H7 (cell line): ENCODE results near the gene IGSF8. TPM values are rescaled to one million over a fixed set of nuclear protein-coding genes. Genes with fewer than 3 reads are reported as not detected.

ENCODE experiments used
- DNase-seq: peaks from one replicate; pipeline ENCODE4 v3.0.0; 2012
- H3K27me3 ChIP-seq: 2 replicates; pipeline ENCODE4 v1.6.0; 2011; ENCODE audit warnings: mild to moderate bottlenecking, low read length; ENCODE audit not compliant: control insufficient read depth, insufficient read depth
- H3K36me3 ChIP-seq: replicated peaks from 2 replicates; pipeline ENCODE4 v1.5.1; 2011; ENCODE audit warnings: low read length; ENCODE audit not compliant: control insufficient read depth, insufficient read depth
- H3K4me3 ChIP-seq: 2 replicates; pipeline ENCODE4 v1.5.1; 2011; ENCODE audit warnings: low read depth, mild to moderate bottlenecking, control low read depth, low read length, moderate library complexity; ENCODE audit not compliant: insufficient read depth
- total RNA-seq: library from RNA; depleted of rRNA; stranded (reverse); fragments of >200 nt; shearing (Covaris generic); gene quantifications from 2 replicates; pipeline ENCODE4 v1.2.3, GENCODE V29; 2014; rRNA removed

The IGSF8 gene, protein sequence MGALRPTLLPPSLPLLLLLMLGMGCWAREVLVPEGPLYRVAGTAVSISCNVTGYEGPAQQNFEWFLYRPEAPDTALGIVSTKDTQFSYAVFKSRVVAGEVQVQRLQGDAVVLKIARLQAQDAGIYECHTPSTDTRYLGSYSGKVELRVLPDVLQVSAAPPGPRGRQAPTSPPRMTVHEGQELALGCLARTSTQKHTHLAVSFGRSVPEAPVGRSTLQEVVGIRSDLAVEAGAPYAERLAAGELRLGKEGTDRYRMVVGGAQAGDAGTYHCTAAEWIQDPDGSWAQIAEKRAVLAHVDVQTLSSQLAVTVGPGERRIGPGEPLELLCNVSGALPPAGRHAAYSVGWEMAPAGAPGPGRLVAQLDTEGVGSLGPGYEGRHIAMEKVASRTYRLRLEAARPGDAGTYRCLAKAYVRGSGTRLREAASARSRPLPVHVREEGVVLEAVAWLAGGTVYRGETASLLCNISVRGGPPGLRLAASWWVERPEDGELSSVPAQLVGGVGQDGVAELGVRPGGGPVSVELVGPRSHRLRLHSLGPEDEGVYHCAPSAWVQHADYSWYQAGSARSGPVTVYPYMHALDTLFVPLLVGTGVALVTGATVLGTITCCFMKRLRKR
- total RNA-seq, result 89.5 and 92.6 TPM in 2 replicates

DNA sequence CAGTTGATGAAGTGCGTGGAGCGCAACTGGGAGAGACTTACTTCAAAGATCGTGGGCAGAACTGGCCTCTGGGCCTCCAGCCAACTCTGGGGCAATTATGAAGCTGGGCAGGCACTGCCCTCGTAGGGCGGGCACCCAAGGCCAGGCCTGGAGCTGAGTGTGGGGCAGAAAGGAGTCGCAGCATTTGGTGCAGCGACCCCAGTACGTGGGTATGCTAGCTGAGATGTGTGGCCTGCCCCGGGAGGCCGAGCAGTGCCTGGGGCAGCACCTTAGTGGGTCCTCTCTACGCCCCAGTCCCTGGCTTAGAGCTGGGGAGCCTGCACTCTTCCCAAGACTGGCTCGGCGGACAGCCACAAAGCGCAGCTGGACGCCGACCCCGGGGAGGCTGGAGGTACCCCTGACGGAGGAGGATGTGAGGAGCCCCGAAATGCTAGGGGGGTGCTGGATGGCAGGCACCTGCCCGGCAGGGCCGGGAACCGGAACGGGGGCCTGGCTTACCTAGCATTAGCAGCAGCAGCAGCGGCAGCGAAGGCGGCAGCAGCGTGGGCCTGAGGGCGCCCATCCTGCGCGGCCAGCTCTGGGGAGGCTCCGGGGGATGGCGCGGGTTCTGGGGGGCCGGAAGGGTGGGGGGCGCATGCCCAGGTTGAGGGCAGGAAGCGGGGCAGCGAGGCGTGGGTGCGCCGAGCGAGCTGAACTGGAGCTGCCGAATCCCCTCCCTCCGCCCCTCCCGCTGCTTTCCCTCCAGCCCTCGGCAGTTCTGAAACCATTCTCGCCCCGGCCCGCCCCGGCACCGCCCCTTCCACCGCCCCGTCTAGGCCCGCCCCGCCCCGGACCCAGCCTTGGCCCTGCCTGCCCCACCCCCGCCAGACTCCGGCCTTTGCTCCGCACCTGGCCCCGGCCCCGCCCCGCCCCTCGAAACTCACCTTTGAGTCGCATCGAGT, at the start of gene IGSF8:
IGSF8 (minus strand) TSS at position 709 of the 941 bp plus-strand sequence; CDS start at position 562, 147 bp downstream.
- Histone ChIP-seq H3K36me3 (peaks cover 4% of the 10 kb centered on the region; the same call in 1 of the 2 replicates), H3K27me3 (no peaks in the 10 kb centered on the region; the same call in 1 of the 2 replicates), H3K4me3 (peak within 1 kb of the TSS; percentile 70)
- peak; percentile 98 for DNase-seq

DNA sequence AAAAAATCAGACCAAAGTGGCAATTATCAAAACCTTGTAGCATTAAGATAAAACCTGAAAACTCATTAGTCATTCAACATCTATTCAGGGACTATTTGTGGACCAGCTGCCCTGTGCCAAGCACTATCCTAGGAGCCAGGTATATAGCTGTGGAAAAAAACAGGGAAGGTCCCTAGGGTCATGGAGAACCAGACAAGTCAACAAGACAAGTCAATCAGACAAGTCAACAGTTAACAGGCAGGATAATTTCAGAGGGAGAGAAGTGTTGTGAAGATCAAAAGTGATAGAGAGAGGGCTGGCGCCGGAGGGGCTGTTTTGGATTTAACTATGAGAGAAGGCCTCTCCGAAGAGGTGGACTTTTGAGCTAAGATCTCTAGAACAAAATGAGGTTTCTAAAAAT, 49.7 kb upstream of the IGSF8 start:
- Histone ChIP-seq H3K27me3 (no peaks in the 10 kb centered on the region), H3K36me3 (no peaks in the 10 kb centered on the region)
- no peak for DNase-seq

DNA sequence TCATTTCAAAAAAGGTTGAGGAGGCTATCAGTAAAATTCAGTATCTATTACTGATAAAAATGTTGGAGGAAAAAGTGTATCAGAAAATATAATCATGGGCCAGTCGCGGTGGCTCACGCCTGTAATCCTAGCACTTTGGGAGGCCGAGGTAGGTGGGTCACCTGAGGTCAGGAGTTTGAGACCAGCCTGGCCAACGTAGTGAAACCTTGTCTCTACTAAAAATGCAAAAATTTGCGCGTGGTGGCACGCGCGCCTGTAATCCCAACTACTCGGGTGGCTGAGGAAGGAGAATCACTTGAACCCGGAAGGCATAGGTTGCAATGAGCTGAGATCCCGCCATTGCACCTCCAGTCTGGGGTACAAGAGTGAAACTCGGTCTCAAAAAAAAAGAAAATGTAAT, 47.7 kb upstream of the IGSF8 start:
- DNase-seq, result no peak
- no peaks in the 10 kb centered on the region; the same call in 1 of the 2 replicates for H3K36me3 ChIP-seq
- no peak overlapping the region for H3K4me3 ChIP-seq
- no peaks in the 10 kb centered on the region for H3K27me3 ChIP-seq

More for the DNA sequence above, 49.7 kb upstream of the IGSF8 start:
- no peak overlapping the region for H3K4me3 ChIP-seq

DNA sequence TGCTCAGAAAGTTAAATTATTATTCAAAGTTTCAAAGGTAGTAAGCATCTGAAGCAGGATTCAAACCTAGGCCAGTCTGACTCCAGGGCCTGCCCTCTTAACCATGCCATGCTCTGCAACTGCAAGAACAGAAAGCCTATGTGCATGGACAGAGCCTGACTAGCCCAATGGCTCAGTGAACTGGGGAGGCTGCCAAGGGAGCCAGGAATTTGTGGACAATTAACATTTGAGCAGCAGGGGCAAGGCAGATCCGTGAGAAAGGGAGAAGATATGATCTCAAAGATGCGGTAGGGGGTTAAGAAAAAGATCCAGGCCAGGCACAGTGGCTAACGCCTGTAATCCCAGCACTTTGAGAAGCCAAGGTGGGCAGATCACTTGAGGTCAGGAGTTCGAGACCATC, 46.5 kb upstream of the IGSF8 start:
- Histone ChIP-seq H3K27me3 (no peaks in the 10 kb centered on the region), H3K36me3 (no peaks in the 10 kb centered on the region; the same call in 1 of the 2 replicates), H3K4me3 (no peak overlapping the region)
- DNase-seq, result no peak

DNA sequence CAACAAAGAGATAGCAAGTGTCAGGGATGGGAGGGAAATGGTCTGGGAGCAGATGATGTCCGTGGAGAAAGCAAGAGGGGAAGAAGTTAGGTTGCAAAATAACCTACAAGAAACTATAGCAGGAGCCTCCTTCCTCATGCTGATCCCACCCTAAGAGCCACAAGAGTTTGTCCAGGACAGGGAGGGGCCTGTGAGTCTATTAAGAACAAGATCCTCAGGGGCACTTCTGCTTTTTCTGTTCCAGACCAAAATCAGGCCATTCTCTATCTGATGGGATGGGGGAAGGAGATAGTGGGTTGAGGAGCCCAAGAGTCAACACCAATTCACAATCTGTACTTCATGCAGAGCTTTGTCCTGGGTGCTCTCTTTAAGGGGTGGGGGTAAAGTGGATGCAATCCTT, 45.3 kb upstream of the IGSF8 start:
- H3K4me3 ChIP-seq, result no peak overlapping the region
- DNase-seq, result no peak
- no peaks in the 10 kb centered on the region; the same call in none of the 2 replicates for H3K36me3 ChIP-seq
- no peaks in the 10 kb centered on the region for H3K27me3 ChIP-seq

DNA sequence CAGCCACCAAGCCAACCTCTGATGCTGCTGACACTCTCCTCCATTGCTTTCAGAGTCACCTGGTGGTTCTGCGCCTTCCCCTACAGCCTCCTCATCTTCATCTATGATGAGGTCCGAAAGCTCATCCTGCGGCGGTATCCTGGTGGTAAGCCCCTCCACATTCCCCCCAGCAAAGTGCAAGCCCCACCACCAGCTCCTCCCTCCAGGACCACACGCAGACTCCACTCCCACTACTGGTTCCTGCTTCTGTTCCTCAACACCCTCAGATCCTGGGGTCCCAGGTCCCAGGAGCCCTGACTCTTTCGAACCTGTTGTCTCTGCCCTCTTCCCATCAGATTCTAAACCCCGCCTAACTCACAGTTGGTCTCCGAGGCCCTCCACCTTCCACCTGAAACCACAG, 41.4 kb upstream of the IGSF8 start:
- H3K4me3 ChIP-seq, result no peak overlapping the region
- no peak for DNase-seq
- no peaks in the 10 kb centered on the region for H3K27me3 ChIP-seq
- H3K36me3 ChIP-seq, result peaks cover 1% of the 10 kb centered on the region

DNA sequence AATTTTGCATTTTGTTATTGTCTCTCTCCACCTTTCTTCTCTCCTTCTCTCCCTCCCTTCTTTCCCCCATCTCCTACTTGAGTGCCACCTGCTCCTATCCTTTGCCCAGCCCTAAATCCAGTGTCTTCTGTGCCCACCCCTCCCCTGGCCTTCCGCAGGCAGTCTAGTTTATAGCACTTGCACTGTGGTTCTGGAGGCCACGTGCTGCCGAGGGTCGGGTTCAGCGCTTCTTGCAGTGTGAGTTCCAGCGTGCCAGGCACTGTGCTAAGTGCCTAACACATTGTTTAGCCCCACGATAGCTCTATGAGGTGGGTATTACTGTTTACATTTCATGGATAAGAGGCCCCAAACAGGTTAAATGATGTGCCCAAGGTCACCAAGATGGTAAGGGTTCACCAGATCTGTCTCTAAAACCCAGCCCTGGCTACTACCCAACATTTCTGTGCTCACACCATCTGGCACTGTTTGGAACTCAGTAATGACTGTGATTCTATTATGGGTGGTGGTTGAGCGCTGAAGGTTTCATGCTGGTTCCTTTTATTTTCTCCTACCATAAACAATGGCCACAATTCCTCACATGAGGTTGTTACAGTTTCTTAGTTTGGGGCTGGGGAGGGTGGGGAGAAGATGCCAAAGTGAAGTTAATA, 38.9 kb upstream of the IGSF8 start:
- H3K27me3 ChIP-seq, result no peaks in the 10 kb centered on the region
- no peak overlapping the region for H3K4me3 ChIP-seq
- DNase-seq, result no peak
- peaks cover 1% of the 10 kb centered on the region for H3K36me3 ChIP-seq

DNA sequence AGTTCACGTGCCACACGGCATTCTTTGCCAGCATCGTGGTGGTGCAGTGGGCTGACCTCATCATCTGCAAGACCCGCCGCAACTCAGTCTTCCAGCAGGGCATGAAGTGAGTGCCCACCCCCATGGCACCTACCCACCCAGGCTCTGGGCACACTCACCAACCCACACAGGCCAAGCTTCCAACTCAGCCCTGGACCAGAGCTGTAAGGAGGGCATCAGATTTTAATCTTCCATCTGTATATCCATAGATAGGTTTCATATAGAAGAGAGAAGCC, 38.4 kb upstream of the IGSF8 start:
- no peaks in the 10 kb centered on the region for H3K27me3 ChIP-seq
- H3K4me3 ChIP-seq, result no peak overlapping the region
- peaks cover 1% of the 10 kb centered on the region for H3K36me3 ChIP-seq
- DNase-seq, result no peak

DNA sequence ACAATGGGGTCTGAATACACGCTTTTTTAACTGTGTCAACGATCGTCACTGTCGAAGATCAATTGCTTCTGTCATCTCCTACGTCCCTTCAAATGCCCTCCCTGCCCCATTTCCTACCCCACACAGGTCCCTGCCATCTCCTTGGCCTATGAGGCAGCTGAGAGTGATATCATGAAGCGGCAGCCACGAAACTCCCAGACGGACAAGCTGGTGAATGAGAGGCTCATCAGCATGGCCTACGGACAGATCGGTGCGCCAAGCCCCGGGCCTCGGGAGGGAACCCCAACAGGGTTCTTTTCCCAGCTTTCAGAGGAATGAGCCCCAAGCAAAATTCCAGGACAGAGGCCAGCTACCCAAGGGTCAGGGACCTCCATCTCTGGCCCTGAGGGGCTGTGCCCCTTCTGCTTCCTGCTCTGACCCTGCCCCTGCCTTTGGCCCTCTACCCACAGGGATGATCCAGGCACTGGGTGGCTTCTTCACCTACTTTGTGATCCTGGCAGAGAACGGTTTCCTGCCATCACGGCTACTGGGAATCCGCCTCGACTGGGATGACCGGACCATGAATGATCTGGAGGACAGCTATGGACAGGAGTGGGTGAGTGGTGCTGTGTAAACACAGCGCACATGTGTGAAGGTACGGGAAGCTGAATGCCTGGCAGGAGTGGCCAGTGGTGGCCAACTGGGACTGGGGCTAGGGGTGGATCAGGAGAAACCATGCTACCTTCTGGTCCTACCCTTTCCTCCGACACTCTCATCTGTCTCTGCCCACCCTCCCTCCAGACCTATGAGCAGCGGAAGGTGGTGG, 37.9 kb upstream of the IGSF8 start:
- H3K4me3 ChIP-seq, result no peak overlapping the region
- no peak for DNase-seq
- peaks cover 1% of the 10 kb centered on the region for H3K36me3 ChIP-seq
- H3K27me3 ChIP-seq, result no peaks in the 10 kb centered on the region

DNA sequence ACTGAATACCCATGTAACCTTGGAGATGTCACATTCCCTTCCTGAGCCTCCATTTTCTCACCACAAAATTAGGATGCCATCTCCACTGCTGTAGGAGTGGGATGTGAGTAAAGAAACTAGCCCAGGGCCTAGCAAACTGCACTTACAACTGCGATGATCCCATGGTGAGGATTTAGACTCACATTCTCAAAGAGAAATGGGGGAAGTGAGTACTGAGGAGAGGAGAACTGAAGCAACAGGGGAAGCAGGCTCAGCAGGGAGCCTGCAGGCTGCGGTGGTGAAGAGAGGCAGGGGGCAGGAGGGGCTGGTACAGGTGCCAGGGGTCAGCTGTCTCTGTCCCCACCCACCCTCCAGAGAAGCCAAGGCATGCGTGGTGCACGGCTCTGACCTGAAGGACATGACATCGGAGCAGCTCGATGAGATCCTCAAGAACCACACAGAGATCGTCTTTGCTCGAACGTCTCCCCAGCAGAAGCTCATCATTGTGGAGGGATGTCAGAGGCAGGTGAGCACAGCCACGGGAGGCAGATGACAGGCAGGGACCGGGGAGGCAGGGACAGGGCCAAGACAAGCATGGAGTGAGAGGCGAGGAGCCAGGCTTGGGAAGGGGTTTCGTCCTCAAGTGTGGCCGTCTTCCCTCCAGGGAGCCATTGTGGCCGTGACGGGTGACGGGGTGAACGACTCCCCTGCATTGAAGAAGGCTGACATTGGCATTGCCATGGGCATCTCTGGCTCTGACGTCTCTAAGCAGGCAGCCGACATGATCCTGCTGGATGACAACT, 36.6 kb upstream of the IGSF8 start:
- peak; percentile 22 for DNase-seq
- Histone ChIP-seq H3K4me3 (no peak overlapping the region), H3K27me3 (no peaks in the 10 kb centered on the region), H3K36me3 (peaks cover 3% of the 10 kb centered on the region)

DNA sequence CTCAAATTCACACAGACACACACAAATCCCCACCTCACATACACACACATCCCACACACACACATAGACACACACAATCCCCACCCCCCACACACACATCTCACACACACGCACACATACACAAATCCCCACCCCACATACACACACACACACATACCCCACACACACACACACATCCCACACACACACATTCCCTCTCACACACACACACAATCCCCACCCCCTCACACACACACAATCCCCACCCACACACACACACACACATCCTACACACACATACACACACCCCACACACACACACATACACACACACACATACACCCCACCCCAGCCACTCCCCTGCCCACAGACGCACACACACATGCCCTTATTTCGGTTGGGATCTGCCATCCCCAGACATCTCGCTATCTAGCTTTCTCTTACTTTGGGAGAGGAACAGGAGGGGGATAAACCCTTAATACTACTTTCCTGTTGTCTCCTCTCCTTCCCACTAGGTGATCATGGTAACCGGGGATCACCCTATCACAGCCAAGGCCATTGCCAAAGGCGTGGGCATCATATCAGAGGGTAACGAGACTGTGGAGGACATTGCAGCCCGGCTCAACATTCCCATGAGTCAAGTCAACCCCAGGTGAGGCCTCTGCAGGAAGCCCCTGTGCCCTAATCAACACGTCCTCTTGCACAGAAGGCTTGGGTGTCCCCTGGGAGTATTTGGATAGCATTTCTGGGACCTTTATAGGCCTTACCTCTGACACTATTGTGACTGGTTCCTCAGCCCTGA, 35.8 kb upstream of the IGSF8 start:
- peak; percentile 11 for DNase-seq
- no peaks in the 10 kb centered on the region for H3K27me3 ChIP-seq
- peaks cover 3% of the 10 kb centered on the region for H3K36me3 ChIP-seq
- no peak overlapping the region for H3K4me3 ChIP-seq

DNA sequence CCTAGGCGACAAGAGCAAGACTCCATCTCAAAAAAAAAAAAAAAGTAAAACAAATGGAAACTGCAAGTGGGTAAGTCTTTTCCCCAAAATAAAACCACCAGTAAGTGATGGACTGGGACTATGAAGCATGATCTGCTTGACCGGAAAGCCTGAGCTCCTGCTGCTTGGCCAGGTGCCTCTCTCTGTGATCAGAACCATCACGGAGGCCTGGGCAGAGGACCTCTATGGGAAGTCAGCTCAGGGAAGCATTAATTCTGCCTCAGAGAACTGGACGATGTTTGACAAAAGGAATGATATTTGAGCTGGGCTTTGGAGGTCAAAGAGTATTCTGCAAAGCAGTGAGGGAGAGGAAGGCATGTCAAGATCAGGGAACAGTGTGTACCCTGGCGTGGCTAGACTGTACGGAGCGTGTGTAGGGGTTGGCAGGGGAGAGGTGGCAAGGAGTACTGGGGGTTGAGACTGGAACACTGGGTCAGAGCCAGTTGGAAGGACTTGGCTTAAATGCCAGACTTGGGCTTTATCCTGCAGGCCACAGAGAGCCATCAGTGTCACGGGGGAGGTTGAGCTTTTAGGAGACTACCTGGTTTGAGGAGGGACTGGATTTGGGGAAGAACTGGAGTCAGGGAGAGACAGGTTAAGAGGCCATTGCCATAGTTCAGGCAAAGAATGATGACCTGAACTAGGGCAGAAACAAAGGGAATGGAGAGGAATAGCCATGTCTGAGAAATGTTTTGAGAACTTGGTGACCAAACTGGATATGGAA, 33.6 kb upstream of the IGSF8 start:
- no peaks in the 10 kb centered on the region for H3K27me3 ChIP-seq
- DNase-seq, result peak; percentile 9
- H3K4me3 ChIP-seq, result no peak overlapping the region
- H3K36me3 ChIP-seq, result peaks cover 6% of the 10 kb centered on the region
